ENCODE data around the gene TBX4.

Gene TBX4

DNA sequence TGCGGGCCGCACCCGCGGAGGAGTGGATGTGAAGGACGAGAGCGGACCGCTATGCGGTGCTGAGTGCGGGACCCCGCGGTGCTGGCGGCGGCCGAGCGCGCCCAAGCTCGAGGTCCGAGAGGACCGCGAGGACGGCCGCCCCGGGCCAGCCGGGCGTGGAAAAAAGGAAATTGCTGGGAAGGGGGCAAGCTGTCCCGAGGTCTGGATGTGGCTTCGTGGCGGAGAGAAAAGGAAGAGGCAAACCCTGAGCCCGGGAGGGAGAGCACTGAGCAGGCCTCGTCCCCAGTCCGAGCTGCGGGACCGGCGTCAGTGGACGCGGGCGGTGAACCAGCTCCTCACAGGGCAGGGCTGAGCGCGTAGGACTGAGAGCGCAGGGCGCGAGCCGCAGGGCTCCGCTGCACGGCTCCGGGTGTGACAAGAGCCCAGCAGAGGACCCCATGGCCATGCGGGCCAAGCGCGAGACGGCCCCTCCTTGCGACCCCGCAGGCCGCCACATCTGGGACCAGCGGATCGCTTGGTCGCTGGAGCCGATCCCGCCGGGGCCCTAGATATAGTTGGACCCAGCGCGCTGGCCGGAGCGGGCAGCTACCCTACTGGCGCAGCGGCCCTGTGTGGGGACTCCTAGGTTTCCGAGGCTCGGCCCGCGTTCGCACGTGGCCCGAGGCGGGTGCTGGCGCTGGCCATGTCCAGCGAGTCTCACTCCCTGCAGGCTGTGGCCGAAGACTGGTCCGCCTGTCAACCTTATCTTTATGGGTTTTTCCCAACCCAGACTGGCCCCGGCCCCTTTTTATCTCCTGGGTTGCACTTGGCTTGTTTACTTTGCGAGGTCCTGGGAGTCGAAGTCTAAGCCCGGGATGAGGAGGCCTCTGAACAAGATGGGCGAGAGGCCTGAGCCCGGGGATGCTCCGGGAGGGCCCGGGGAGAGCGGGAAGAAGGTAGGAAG, 2.4 kb downstream of the TBX4 start:
- ATAC-seq (no peak), DNase-seq (no peak)
- H3K27ac Mint-ChIP-seq: peak overlapping the region in 1 of 2 donors; percentile 59
- peaks cover 51% of the 10 kb centered on the region for H3K4me1 Mint-ChIP-seq
- H3K4me3 Mint-ChIP-seq: peak overlapping the region; percentile 37 to 80
- H3K27me3 Mint-ChIP-seq: peaks cover 98% of the 10 kb centered on the region
- no peaks in the 10 kb centered on the region for H3K9me3 Mint-ChIP-seq

DNA sequence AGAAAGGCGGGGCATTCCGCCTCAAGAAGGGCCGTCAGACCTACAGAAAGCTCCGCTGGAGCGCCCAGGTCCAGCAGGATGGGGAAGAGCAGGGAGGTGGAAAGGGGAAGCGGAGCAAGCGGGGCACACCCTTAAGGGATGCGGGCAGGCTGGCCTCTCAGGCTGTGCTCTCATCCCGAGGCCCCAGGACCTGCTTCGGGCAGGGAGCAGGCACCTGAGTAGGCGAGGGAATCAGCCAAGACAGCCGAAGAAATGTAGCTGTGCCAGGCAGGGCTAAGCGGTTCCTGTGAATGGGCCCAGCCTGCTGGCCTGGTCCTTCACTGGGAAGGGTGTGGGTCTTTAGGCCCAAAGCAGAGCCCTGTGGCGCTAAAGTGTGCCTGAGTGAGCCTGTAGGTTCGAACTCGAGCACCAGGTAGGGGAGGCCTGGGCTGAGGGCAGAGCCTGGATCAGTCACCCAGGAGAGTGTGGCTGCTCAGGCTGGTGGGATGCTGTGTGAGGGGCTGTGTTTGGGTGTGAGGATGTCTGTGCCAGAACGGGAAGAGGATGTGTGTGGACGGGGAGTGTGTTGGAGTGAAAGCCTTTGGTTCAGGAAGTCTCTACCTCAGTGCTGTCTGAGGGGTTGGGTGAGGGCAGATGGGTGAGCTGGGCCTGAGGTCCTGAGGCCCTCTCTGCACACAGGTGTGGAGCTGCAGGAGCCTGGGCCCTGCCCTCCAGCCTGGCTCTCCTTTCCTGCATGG, 3.3 kb downstream of the TBX4 start:
- Mint-ChIP-seq H3K9me3 (no peaks in the 10 kb centered on the region), H3K4me3 (peak overlapping the region in 1 of 2 donors; percentile 9), H3K4me1 (peaks cover 51% of the 10 kb centered on the region), H3K27ac (no peak overlapping the region), H3K27me3 (peaks cover 98% of the 10 kb centered on the region)
- ATAC-seq (peak; percentile 16), DNase-seq (no peak)

DNA sequence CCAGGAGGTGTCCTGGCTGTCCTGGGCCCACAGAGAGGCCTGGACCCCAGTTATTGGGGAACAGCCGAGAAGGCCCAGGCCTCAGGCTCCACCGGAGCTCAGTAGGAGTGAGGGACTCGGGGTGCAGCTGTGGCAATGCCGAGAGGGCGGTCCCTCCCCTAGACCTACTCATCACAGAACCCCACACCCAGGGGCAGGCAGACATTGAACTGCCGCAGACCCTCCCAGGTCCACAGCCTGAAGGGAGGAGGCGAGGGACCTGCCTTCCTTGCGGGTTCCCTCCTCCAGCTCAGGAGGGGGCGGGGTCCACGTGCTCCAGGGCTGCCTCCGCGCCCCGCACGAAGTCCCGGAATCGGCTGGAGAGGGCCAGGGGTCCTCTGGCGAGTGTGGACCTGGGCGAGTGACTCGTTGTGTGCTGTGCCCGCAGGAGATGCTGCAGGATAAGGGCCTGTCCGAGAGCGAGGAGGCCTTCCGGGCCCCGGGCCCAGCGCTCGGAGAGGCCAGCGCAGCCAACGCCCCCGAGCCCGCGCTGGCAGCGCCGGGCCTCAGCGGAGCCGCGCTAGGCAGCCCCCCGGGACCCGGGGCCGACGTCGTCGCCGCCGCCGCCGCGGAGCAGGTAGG, 3.9 kb downstream of the TBX4 start:
- peak; percentile 6 for ATAC-seq
- Mint-ChIP-seq H3K9me3 (no peaks in the 10 kb centered on the region), H3K4me3 (no peak overlapping the region), H3K27me3 (peaks cover 98% of the 10 kb centered on the region), H3K27ac (no peak overlapping the region), H3K4me1 (peaks cover 54% of the 10 kb centered on the region)
- DNase-seq: no peak

DNA sequence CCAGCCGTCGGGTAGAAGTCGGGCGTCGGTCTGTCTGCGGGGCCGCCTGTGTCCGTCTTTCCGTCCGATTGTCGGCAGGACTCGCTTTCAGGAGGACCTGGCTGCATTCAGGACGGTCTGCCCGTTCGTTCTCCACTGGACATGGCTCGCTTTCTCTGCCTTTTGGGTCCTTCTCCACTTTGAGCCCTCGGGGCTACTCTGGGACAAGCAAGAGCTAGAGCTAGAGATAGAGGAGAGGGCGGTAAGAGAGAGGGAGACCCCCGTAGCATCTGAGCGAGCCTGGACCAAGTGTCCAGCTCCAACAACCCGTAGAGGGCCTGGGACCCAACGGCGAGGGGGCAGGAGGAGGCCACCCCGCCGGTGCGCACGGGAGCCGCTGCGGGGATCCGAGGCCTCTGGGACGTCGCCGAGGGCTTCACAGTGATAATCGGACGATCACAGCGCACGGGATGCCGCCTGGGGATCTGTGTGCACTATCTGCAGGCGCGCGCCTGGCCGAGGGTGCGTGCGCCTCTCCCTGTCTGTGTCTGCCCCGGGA, 4.5 kb downstream of the TBX4 start:
- ATAC-seq (no peak), DNase-seq (no peak)
- Mint-ChIP-seq H3K4me3 (peak overlapping the region; percentile 75 to 77), H3K27ac (no peak overlapping the region), H3K4me1 (peaks cover 58% of the 10 kb centered on the region), H3K27me3 (peaks cover 98% of the 10 kb centered on the region), H3K9me3 (no peaks in the 10 kb centered on the region)

DNA sequence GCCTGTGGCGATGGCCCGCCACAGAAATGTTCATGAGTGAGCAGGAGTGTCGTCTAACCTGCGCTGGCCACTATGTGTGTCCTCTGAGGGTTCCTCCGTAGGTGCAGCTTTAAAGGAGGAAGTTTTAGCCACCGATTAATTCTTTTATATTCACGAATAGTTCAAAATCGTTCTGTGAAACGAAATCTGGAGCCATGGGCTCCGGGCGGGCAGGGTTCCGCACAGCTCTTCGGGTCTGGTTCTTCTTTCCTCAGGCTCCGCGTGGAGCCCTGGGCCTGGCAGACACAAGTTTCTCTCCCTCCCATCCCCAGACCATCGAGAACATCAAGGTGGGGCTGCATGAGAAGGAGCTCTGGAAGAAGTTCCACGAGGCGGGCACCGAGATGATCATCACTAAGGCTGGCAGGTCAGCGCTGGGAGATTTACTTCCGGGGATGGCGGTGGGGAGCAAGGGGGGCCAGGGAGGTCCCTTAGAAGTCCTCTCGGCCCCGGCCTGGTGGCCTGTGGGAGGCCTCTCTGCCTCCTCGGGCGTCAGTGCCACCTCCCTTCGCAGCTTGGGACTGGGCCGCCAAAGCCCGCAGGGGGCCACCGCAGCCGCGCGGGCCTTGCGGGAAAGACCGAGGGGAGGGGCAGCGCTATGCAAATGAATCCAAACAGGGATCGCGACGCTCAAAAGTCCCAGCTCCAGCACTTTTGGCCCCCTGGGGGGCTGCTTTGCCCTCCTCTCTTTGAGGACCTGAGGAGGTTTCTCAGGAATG, 5.2 kb downstream of the TBX4 start:
- Mint-ChIP-seq H3K9me3 (no peaks in the 10 kb centered on the region), H3K27ac (no peak overlapping the region), H3K4me3 (peak overlapping the region; percentile 75 to 77), H3K4me1 (peaks cover 63% of the 10 kb centered on the region), H3K27me3 (peaks cover 98% of the 10 kb centered on the region)
- ATAC-seq: no peak
- DNase-seq: no peak

DNA sequence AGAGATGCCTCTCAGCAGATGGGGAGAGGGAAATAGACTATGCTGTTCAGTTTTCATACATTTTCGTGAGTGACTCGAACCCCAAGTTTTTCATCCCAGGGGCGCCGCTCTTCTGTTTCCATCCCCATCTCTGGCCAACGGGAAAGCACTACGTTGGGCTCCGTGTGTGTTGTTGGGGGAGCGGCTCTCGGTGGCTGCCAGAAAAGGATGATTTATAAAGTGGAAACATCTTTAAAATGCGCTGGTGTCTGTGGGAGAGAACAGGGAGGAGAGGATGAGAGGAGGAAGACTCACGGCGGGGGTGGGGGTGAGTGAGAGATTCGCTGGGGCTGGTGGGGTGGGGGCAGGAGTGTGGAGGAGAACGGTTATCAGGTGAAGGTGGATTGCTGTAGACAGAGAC, 5.8 kb downstream of the TBX4 start:
- Mint-ChIP-seq H3K4me3 (peak overlapping the region in 1 of 2 donors; percentile 77), H3K27me3 (peaks cover 98% of the 10 kb centered on the region), H3K27ac (no peak overlapping the region), H3K9me3 (no peaks in the 10 kb centered on the region), H3K4me1 (peaks cover 64% of the 10 kb centered on the region)
- DNase-seq (no peak), ATAC-seq (no peak)

DNA sequence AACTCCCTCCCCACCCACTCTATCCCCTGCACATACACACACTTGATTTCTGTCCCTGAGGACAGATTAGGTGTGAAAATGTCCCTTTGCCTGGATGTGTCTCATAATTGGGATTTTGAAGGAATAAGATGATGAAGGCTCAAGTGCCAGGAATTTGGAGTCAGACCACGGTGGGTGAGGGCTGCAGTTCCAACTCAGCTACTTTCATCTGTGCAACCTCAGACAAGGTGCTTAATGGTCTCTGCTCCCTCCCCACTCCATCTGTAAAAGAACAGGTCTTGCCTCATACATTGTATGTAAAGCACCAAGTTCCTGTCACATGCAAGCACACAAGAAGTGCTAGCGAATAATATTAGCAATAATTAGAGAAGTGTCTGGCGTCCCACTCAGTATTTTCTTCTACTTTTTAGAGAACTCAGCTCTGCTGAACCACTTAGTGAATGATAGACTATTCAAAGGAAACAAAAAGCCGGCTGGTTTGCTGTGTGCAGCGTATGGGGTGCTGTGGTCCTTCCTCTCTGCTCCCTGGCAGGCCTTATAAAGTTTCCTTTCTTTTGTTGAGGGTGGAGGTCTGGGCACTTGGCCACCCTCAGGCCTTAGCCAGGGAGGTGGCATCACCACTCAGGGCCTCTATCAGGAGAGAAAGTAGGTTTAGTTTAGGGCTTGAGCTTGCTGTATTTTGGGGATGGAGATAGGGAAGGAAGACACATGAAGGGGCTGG, 6.4 kb downstream of the TBX4 start:
- no peak overlapping the region for H3K27ac Mint-ChIP-seq
- peaks cover 98% of the 10 kb centered on the region for H3K27me3 Mint-ChIP-seq
- peaks cover 66% of the 10 kb centered on the region for H3K4me1 Mint-ChIP-seq
- no peaks in the 10 kb centered on the region for H3K9me3 Mint-ChIP-seq
- ATAC-seq (no peak), DNase-seq (no peak)
- H3K4me3 Mint-ChIP-seq: no peak overlapping the region

DNA sequence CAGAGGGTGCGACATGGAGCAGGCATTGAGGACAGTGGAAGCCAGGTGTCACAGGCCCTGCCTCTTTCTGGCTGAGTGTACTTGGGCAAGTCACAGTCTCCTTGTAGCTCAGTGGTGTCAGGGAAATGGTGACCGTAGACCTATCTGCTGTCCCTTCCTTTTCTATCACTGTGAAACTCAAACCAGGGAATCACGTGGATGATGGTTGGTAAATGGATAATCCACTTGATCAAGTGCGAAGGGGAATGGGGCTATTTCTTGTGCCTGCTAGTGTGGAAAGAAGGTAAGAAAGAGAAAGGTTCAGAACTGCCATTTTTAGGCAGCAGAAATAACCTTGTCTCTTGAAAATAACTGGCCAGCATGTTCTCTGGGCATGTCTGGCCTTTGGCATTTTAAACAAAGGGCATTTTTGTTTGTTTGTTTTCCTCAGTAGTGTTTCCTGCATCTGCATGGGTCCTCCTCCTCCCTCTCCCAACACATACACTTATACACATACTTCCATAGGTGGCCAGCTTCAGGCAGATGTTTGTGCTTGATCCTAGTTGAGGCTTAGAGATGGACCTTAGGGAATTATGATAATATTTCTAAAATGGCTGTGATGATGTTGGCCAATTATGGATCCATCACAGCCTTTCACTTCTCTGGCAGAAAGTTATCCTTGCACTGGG, 7.1 kb downstream of the TBX4 start:
- Mint-ChIP-seq H3K9me3 (no peaks in the 10 kb centered on the region), H3K4me1 (peaks cover 62% of the 10 kb centered on the region), H3K27me3 (peaks cover 96% of the 10 kb centered on the region), H3K27ac (no peak overlapping the region), H3K4me3 (no peak overlapping the region)
- no peak for DNase-seq
- ATAC-seq: no peak

DNA sequence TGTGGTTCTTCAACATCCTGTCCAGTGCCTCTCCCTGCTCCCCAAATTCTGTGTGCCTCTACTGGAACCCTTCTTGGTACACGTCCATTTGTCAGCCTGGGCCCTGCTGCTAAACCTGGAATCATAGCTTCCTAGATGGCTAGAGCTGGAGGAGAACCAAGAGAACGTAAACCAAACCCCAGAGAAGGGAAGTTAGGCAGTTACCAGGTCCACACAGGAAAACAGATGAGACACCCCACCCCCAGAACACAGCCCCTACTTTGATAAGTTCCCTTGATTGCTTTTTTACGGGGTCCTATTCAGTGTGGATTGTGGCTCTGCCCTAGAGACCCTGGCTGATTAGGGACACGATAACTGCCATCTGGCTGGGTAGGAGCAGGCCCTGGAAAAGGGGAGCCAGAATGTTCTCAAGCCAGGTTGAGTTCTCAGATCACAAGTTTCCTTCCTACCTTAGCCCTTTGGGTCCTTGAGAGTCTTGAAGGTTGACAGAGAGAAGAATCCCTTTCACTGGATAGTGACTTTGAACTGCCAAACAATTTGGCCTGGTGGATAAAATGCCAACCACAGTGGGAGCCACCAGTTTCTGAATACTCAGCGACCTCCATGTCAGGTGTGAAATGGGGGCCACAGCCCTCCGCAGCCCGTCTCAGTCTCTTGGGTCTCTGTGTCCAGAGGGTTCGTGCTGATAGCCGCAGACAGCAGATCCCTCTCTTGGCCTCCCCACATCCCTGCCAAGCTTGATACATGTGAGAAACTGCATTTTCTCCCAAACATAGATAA, 7.9 kb downstream of the TBX4 start:
- ATAC-seq: no peak
- H3K9me3 Mint-ChIP-seq: no peaks in the 10 kb centered on the region
- no peak overlapping the region for H3K27ac Mint-ChIP-seq
- no peak for DNase-seq
- H3K27me3 Mint-ChIP-seq: peaks cover 96% of the 10 kb centered on the region
- H3K4me1 Mint-ChIP-seq: peaks cover 53% of the 10 kb centered on the region
- H3K4me3 Mint-ChIP-seq: no peak overlapping the region

DNA sequence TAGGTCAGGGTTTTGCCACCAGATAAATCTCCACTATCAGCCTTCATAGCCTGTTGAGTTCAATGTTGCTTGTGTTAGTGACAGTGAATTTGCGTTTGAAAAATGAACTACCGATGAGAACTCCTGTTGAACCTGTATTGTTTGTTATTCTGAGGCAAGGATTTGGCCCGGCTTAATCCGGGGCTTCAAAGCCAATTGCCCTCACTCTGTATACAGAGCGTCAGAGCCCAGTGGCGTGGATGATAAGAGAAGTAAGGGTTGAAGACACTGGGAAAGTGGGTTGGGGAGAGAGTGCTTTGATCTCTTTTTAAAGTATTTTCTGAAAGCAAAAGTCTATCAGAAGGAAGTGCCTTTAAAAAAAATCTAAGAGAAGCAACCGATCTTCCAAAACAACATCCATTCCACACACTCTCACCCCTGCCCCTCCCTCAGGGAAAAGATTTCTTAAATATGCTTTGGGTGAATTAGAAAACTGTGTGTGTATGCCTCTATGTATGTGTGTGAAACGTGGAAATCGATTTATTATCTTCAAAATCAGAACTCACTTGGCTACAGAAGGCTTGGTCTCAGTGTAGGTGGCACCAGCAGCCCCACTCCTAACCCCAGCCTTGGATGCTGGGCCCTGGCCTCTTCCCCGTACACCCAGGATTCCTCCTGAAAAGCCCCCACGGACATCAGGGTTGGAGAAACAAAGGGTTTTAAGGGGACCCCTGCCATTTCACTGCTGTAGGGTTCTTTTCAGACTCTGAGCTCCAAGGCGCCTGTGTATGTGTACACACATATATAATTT, 8.8 kb downstream of the TBX4 start:
- peaks cover 96% of the 10 kb centered on the region for H3K27me3 Mint-ChIP-seq
- no peak for DNase-seq
- H3K4me3 Mint-ChIP-seq: peak overlapping the region in 1 of 2 donors; percentile 55
- H3K4me1 Mint-ChIP-seq: peaks cover 44% of the 10 kb centered on the region
- H3K27ac Mint-ChIP-seq: no peak overlapping the region
- no peaks in the 10 kb centered on the region for H3K9me3 Mint-ChIP-seq
- no peak for ATAC-seq

DNA sequence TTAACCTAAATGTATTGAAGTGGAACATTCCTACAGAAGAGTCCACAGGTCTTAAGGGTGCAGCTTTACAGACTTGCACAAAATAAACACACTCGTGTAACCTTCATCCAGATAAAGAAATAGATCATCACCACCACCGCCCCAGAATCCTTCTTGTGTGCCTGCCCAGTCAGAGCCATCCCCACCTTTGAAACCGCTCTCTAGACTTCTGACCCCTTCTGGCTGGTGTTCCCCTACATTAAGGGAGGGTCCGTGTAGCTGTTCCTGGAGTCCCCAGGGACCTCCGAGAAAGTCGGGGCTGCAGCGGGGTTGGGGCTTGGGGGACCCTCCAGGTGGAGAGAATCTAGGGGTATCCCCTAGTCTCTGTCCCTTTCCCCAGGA, 9.4 kb downstream of the TBX4 start:
- Mint-ChIP-seq H3K9me3 (no peaks in the 10 kb centered on the region), H3K27me3 (peaks cover 97% of the 10 kb centered on the region), H3K4me3 (peak overlapping the region; percentile 55 to 66), H3K27ac (no peak overlapping the region), H3K4me1 (peaks cover 44% of the 10 kb centered on the region)
- ATAC-seq: peak; percentile 27
- no peak for DNase-seq

DNA sequence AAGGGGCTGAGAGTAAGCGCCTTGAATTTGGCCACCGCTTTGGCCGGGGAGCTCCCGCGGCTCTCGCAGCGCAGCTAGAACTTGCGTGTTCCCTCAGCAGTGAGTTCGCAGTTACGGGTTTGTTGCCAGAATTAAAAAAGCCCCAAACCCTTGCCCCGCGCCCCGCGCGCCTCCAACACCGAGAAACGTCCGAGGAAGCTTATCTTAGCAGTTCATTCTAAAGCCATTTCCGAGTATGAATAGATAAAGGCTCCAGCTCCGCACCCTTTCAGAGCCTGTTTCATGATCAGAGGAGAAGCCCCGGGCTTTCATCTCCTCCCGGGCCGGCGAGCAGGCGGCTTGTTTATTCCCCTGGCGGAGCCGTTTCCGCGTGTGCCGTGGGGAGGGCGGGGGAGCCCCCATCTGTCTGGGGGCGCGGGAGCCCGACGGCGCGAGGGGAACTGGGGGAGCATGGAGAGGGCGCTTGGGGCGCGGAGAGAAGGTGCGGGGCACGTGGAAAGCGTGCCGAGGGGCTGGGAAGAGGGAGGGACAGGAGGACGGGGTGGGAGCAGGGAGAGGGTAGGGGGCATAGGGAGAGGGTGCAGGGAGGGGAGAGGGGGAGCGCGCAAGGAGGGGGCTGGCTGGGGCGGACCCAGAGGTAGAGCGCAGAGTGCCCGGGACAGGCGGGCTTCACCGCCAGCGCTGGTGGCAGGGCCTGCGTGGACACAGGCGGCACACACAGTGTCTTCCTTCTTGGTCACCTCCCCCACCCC, 9.9 kb downstream of the TBX4 start:
- Mint-ChIP-seq H3K27ac (peak overlapping the region in 1 of 2 donors; percentile 68), H3K4me3 (peak overlapping the region; percentile 46 to 68), H3K9me3 (no peaks in the 10 kb centered on the region), H3K27me3 (peaks cover 92% of the 10 kb centered on the region), H3K4me1 (peaks cover 40% of the 10 kb centered on the region)
- ATAC-seq (peak; percentile 47), DNase-seq (no peak)

Measured in stimulated activated naive CD8-positive, alpha-beta T cell treated with anti-CD3 and anti-CD28 coated beads, Interleukin-15, amount 100 ng/mL, for 72 hours (primary cell).